Measurements from ENCODE around the gene SHBG. TPM values are rescaled to one million over a fixed set of nuclear protein-coding genes. Genes with fewer than 3 reads are reported as not detected.
"Not testable (repeated sequence)": the region's sequence is repeated elsewhere in the genome, so short reads cannot be mapped to it uniquely, and the experiment has no call there.

SHBG gene
- total RNA-seq, 1 donor from 2014 or later: not detected

DNA sequence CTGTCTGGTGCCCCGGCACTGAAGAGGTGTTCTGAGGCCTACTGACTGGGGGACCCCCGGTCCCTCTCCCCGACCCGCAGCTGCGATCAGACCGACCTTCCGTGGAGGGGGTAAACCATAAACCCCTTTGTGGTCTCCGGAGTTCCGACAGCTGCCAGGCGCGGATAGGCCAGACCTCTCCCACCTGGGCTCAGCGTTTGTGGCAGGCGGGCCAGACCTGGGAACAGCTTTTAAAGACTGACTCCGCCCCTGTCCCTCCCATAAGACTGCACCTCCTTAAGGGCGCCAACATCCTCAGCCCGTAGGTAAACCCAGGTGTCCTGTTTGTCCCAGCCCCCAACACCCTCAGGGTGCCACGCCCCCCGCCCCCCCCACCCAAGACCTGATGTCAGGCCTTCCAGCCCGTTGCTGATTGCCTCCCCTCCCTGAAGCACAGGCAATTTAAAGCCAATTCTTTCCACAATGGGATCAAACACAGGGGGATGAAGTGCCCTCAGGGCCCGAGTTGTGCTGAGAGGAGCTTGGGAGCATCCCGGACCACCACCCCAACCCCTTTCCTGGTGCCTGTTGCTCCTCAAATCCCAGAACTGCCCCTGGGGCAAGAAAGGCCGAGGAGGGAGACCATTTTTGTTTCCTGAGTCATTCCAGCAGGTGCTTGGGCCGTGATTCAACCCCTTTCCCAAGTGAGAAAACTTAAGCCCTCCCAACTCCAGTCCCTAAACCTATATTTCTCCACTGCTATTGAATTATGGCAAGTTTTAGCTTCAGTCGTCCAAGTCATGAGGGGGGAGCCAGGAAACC is 39.8 kb upstream of the SHBG start, which contains the start of gene SOX15:
Gene SOX15 (minus strand): TSS at position 204 of the 801 bp plus-strand sequence. CDS start 418 bp downstream, outside the sequence.
- H3K4me3 ChIP-seq: peak within 1 kb of the TSS; percentile 52 to 66
- H3K27me3 ChIP-seq: no peaks in the 10 kb centered on the region
- peaks cover 0 to 43% of the 10 kb centered on the region in 2 donors for H3K36me3 ChIP-seq
- TF ChIP-seq CTCF (IDR thresholded peaks at IDR 0.05) (no peak), POLR2AphosphoS5 (IDR thresholded peaks at IDR 0.05; ENCODE audit: insufficient read depth in 1 of 2, low read depth in 1 of 2) (no peak)
- H3K9me3 ChIP-seq: no peaks in the 10 kb centered on the region
- peak within 1 kb of the TSS; percentile 97 for H3K27ac ChIP-seq
- intact Hi-C loops (cut with DNase I): no loop called here
- no peak for DNase-seq (ENCODE audit: extremely low spot score in 2 of 2)
- peaks cover 35% of the 10 kb centered on the region for H3K4me1 ChIP-seq

DNA sequence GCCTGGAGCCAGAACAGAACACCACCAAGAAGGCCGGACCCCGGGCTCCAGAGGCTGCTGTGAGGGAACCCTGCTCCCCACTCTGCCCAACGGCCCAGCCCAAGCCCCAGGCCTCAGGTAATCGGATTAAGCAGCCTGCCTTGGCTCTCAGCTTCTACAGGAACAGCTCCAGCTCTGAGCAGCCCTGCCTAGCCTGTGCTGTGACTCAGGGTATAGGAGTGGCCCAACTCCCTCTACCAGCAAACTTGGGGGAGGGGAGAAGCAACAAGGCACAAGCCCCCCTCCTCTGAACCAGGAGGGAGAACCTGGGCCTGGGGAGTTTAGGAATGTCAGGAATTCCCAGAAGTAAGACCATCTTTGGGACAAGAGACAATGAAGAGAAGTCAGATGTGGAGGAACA is 39.2 kb upstream of the SHBG start:
- Histone ChIP-seq H3K4me1 (peaks cover 29% of the 10 kb centered on the region), H3K9me3 (no peaks in the 10 kb centered on the region), H3K27me3 (no peaks in the 10 kb centered on the region), H3K27ac (peak overlapping the region; percentile 97), H3K4me3 (no peak overlapping the region), H3K36me3 (peaks cover 0 to 50% of the 10 kb centered on the region in 2 donors)
- peak in 1 of 2 donors; percentile 40 for TF ChIP-seq POLR2AphosphoS5 (IDR thresholded peaks at IDR 0.05; ENCODE audit: insufficient read depth in 1 of 2, low read depth in 1 of 2)
- TF ChIP-seq POLR2A (IDR thresholded peaks at IDR 0.05): no peak
- no peak for TF ChIP-seq CTCF (IDR thresholded peaks at IDR 0.05)
- intact Hi-C loops (cut with DNase I): no loop called here
- DNase-seq (ENCODE audit: extremely low spot score in 2 of 2): no peak

DNA sequence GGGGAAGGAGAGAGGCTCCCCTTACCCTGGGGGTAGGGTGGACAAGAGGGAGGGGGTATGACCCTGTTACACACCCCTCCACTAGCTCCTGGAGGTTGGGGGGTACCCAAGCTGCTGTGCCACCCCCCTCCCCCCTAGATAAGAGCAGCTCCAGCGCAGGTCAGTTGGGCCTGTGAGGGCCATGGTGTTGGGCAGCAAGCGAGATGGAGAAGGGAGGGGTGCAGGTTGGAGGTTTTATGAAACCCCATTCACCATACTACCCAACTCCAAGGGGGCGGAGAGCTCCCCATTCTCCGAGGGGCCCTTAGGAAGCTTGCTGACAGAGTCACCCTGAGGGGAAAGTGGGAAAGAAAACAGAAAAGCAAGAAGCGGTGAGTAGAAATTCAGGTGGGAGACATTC is 38.3 kb upstream of the SHBG start:
- Histone ChIP-seq H3K4me1 (peaks cover 22% of the 10 kb centered on the region), H3K4me3 (no peak overlapping the region), H3K9me3 (no peaks in the 10 kb centered on the region), H3K27me3 (no peaks in the 10 kb centered on the region), H3K36me3 (peaks cover 0 to 56% of the 10 kb centered on the region in 2 donors), H3K27ac (peak overlapping the region; percentile 97)
- intact Hi-C loops (cut with DNase I): no loop called here
- DNase-seq (ENCODE audit: extremely low spot score in 2 of 2): no peak
- TF ChIP-seq POLR2A (IDR thresholded peaks at IDR 0.05): no peak
- TF ChIP-seq CTCF (IDR thresholded peaks at IDR 0.05): no peak
- TF ChIP-seq POLR2AphosphoS5 (IDR thresholded peaks at IDR 0.05; ENCODE audit: insufficient read depth in 1 of 2, low read depth in 1 of 2): no peak

- H3K4me1 ChIP-seq: peaks cover 15% of the 10 kb centered on the region
- TF ChIP-seq CTCF (IDR thresholded peaks at IDR 0.05): no peak
- no peak for TF ChIP-seq POLR2AphosphoS5 (IDR thresholded peaks at IDR 0.05; ENCODE audit: insufficient read depth in 1 of 2, low read depth in 1 of 2)
- no peak for TF ChIP-seq POLR2A (IDR thresholded peaks at IDR 0.05)
- peaks cover 0 to 57% of the 10 kb centered on the region in 2 donors for H3K36me3 ChIP-seq
- H3K27ac ChIP-seq: no peak overlapping the region
- H3K4me3 ChIP-seq: no peak overlapping the region
- intact Hi-C loops (cut with DNase I): no loop called here
- no peak for DNase-seq (ENCODE audit: extremely low spot score in 2 of 2)
- no peaks in the 10 kb centered on the region for H3K27me3 ChIP-seq
- no peaks in the 10 kb centered on the region for H3K9me3 ChIP-seq
These were observed 37.4 kb upstream of the SHBG start for GRCh38 chr17:7592422-7593021.

DNA sequence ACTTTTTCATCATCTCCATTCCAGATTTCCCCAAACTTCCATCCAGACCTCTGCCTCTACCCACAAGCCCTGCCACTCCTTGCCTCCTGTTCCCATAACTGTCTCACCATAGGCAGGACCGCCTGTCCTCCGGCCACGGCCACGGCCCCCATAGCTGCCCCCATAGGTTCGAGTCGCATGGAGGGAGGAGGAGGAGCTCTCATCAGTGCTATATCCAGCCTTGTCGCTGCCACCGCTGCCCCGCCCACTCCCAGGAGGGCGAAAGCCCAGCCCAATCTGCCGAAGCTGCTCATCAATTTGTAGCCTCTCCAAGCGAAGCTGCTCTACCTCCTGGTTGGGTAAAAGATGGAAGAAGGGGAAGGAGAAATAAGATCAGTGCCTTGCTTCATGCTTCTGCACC is 36.6 kb upstream of the SHBG start:
- Histone ChIP-seq H3K27me3 (no peaks in the 10 kb centered on the region), H3K9me3 (no peaks in the 10 kb centered on the region), H3K4me3 (no peak overlapping the region), H3K27ac (no peak overlapping the region), H3K4me1 (peaks cover 9% of the 10 kb centered on the region), H3K36me3 (peaks cover 0 to 60% of the 10 kb centered on the region in 2 donors)
- intact Hi-C loops (cut with DNase I): no loop called here
- no peak for TF ChIP-seq POLR2A (IDR thresholded peaks at IDR 0.05)
- TF ChIP-seq CTCF (IDR thresholded peaks at IDR 0.05): no peak
- TF ChIP-seq POLR2AphosphoS5 (IDR thresholded peaks at IDR 0.05; ENCODE audit: insufficient read depth in 1 of 2, low read depth in 1 of 2): no peak
- DNase-seq (ENCODE audit: extremely low spot score in 2 of 2): no peak

DNA sequence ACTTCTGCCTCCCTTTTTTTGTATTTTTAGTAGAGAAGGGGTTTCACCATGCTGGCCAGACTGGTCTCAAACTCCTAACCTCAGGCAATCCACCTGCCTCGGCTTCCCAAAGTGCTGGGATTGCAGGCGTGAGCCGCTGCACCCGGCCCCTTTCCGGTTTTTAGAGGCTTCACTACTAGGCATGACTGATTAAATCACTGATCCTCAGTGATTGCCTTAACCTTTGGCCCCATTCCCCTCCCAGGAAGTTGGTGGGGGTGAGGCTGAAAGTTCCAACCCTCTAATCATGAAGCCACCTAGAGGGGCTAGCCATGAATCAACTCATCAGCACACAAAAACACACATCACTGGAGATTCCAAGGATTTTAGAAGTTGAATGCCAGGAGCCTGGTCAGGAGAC is 32.4 kb upstream of the SHBG start:
- H3K27ac ChIP-seq; H3K4me1 ChIP-seq; DNase-seq (ENCODE audit: extremely low spot score in 2 of 2); H3K27me3 ChIP-seq; H3K9me3 ChIP-seq; H3K4me3 ChIP-seq; intact Hi-C loops (cut with DNase I): not testable (repeated sequence)
- H3K36me3 ChIP-seq: peaks cover 5 to 88% of the 10 kb centered on the region in 2 donors
